Neural cell (in vitro differentiated cells): Measurements from ENCODE around the gene APOC3. TPM values are rescaled to one million over a fixed set of nuclear protein-coding genes. Genes with fewer than 3 reads are reported as not detected.

ENCODE experiments used
- H2AFZ ChIP-seq: fragments of 200-600, 300-800 bp; sonication (generic), shearing (Covaris generic); 2 replicates; pipeline ENCODE4 v1.6.0; 2014; ENCODE audit warnings: low read depth, mild to moderate bottlenecking, antibody characterized with exemption, low read length, moderate library complexity
- H3F3A ChIP-seq: fragments of 200-600 bp; shearing (Covaris generic); 2 replicates; pipeline ENCODE4 v1.6.1; 2016; ENCODE audit warnings: mild to moderate bottlenecking, moderate library complexity, mixed read lengths, antibody characterized with exemption, low read length; ENCODE audit not compliant: insufficient read depth, poor library complexity, severe bottlenecking
- H3K27ac ChIP-seq: fragments of 200-600, 300-800 bp; sonication (generic), shearing (Covaris generic); 2 replicates; pipeline ENCODE4 v1.5.1; 2014; ENCODE audit warnings: mild to moderate bottlenecking, low read length, moderate library complexity
- H3K27me3 ChIP-seq: fragments of 300-800, 200-600 bp; sonication (generic), shearing (Covaris generic); 2 replicates; pipeline ENCODE4 v1.6.0; 2014; ENCODE audit warnings: mild to moderate bottlenecking, low read depth, low read length, moderate library complexity; ENCODE audit not compliant: insufficient read depth
- H3K36me3 ChIP-seq: fragments of 300-800, 200-600 bp; sonication (generic), shearing (Covaris generic); 2 replicates; pipeline ENCODE4 v1.5.1; 2014; ENCODE audit warnings: mild to moderate bottlenecking, antibody characterized with exemption, low read length, moderate library complexity; ENCODE audit not compliant: insufficient read depth
- H3K4me2 ChIP-seq: fragments of 300-800, 200-600 bp; sonication (generic), shearing (Covaris generic); 2 replicates; pipeline ENCODE4 v1.6.0; 2014; ENCODE audit warnings: mild to moderate bottlenecking, low read length
- H3K4me3 ChIP-seq: fragments of 300-800, 200-600 bp; sonication (generic), shearing (Covaris generic); 2 replicates; pipeline ENCODE4 v1.5.1; 2014; ENCODE audit warnings: mild to moderate bottlenecking, low read length, moderate library complexity
- H3K79me2 ChIP-seq: fragments of 200-600 bp; shearing (Covaris generic); replicated peaks from 2 replicates; pipeline ENCODE4 v1.6.0; 2014; ENCODE audit warnings: mild to moderate bottlenecking, low read length, moderate library complexity; ENCODE audit not compliant: insufficient read depth
- H3K9ac ChIP-seq: fragments of 300-800, 200-600 bp; sonication (generic), shearing (Covaris generic); 2 replicates; pipeline ENCODE4 v1.6.1; 2016; ENCODE audit warnings: mild to moderate bottlenecking, low read length, mixed read lengths
- H3K9me2 ChIP-seq: fragments of 200-600 bp; shearing (Covaris generic); 2 replicates; pipeline ENCODE4 v1.6.1; 2016; ENCODE audit warnings: mild to moderate bottlenecking, low read length, mixed read lengths; ENCODE audit not compliant: insufficient read depth
- H3K9me3 ChIP-seq: fragments of 200-600, 300-800 bp; sonication (generic), shearing (Covaris generic); 2 replicates; pipeline ENCODE4 v1.6.1; 2016; ENCODE audit warnings: mild to moderate bottlenecking, mixed run types, low read length, moderate library complexity, mixed read lengths
- H4K20me1 ChIP-seq: fragments of 200-600 bp; shearing (Covaris generic); 2 replicates; pipeline ENCODE4 v1.6.1; 2016; ENCODE audit warnings: mild to moderate bottlenecking, mixed run types; ENCODE audit not compliant: insufficient read depth
- EP300 ChIP-seq: fragments of 450-650 bp; conservative IDR thresholded peaks from 2 replicates; pipeline ENCODE4 v1.6.1; 2014; ENCODE audit warnings: antibody characterized with exemption, mild to moderate bottlenecking, moderate library complexity; ENCODE audit not compliant: poor library complexity, severe bottlenecking
- EZH2 ChIP-seq: fragments of 200-600, 300-800 bp; shearing (Covaris generic), sonication (generic); IDR thresholded peaks from 2 replicates; pipeline ENCODE4 v1.6.1; 2014; ENCODE audit warnings: antibody characterized with exemption, low read length, borderline replicate concordance, mild to moderate bottlenecking; ENCODE audit not compliant: insufficient read depth, poor library complexity, severe bottlenecking
- MXI1 ChIP-seq: fragments of 450-650 bp; conservative IDR thresholded peaks from 2 replicates; pipeline ENCODE4 v1.6.1; 2014; ENCODE audit warnings: antibody characterized with exemption, mild to moderate bottlenecking; ENCODE audit not compliant: poor library complexity, severe bottlenecking
- POLR2AphosphoS5 ChIP-seq: IDR thresholded peaks from 2 replicates; pipeline ENCODE4 v1.6.1; 2012
- RAD21 ChIP-seq: fragments of 450-650 bp; conservative IDR thresholded peaks from 2 replicates; pipeline ENCODE4 v1.6.1; 2014; ENCODE audit warnings: antibody characterized with exemption, mild to moderate bottlenecking, moderate library complexity
- SMC3 ChIP-seq: fragments of 450-650 bp; conservative IDR thresholded peaks from 2 replicates; pipeline ENCODE4 v1.6.1; 2014; ENCODE audit warnings: antibody characterized with exemption, mild to moderate bottlenecking, moderate library complexity; ENCODE audit not compliant: poor library complexity
- TAF1 ChIP-seq: IDR thresholded peaks from 2 replicates; pipeline ENCODE4 v1.6.1; 2012; ENCODE audit warnings: low read depth
- polyA plus RNA-seq: library from polyadenylated mRNA; depleted of rRNA; stranded (reverse); fragments of >200 nt; gene quantifications from 2 replicates; pipeline ENCODE4 v1.2.3, GENCODE V29; 2014
- TF ChIP-seq, protein P1 (sequence below): fragments of 450-650 bp; IDR thresholded peaks from 2 replicates; pipeline ENCODE4 v1.5.1; 2014; ENCODE audit warnings: antibody characterized with exemption, mild to moderate bottlenecking, moderate library complexity; ENCODE audit not compliant: poor library complexity, severe bottlenecking
- TF ChIP-seq, protein P2 (sequence below): IDR thresholded peaks from 2 replicates; pipeline ENCODE4 v1.6.1; 2012; ENCODE audit warnings: borderline replicate concordance

Gene APOC3
- polyA plus RNA-seq, 1 donor from 2014 or later: not detected

DNA sequence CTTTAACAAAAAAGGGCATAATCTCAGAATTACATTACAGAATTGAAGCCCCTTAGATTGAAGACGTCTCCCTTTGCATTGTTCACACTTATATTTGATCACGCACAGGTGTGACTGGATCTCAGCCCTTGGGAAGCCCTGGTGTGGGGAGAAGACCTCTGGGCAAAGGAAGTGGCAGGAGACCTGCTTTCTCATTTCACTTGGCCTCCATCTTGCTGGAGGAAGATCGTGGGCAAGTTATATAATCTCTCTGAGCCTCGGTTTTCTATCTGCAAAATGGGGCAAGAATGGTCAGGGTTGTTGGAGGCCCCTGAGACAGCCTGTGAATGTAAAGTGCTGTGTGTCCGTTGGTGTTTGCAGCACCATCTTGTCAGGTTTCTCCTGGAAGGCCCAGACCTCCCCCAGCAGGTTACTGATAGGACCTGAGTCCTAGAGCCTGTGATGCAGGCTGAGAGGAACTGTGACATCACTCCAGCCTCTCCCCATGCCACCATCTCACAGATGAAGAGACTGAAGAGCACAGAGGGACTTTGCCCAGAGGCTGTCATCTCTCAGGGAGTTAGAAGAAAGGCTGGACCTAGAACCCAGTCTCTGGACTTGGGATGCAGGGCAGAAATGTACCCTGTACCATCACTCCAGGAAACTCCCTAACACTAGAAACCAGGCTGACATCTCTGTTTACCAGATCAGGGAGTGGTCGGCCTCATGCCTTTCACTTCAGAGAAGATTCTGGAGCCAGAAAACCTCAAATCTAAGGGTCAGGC, 8.8 kb downstream of the APOC3 start:
- H3K9ac ChIP-seq: no peak overlapping the region
- H3K79me2 ChIP-seq: no peaks in the 10 kb centered on the region
- H3K27ac ChIP-seq: no peak overlapping the region
- no peak overlapping the region for H2AFZ ChIP-seq
- TF ChIP-seq SMC3 (no peak), EP300 (no peak), TAF1 (no peak), MXI1 (no peak), RAD21 (no peak), EZH2 (no peak), POLR2AphosphoS5 (no peak)
- TF ChIP-seq, protein P1, sequence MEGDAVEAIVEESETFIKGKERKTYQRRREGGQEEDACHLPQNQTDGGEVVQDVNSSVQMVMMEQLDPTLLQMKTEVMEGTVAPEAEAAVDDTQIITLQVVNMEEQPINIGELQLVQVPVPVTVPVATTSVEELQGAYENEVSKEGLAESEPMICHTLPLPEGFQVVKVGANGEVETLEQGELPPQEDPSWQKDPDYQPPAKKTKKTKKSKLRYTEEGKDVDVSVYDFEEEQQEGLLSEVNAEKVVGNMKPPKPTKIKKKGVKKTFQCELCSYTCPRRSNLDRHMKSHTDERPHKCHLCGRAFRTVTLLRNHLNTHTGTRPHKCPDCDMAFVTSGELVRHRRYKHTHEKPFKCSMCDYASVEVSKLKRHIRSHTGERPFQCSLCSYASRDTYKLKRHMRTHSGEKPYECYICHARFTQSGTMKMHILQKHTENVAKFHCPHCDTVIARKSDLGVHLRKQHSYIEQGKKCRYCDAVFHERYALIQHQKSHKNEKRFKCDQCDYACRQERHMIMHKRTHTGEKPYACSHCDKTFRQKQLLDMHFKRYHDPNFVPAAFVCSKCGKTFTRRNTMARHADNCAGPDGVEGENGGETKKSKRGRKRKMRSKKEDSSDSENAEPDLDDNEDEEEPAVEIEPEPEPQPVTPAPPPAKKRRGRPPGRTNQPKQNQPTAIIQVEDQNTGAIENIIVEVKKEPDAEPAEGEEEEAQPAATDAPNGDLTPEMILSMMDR: no peak
- TF ChIP-seq, protein P2, sequence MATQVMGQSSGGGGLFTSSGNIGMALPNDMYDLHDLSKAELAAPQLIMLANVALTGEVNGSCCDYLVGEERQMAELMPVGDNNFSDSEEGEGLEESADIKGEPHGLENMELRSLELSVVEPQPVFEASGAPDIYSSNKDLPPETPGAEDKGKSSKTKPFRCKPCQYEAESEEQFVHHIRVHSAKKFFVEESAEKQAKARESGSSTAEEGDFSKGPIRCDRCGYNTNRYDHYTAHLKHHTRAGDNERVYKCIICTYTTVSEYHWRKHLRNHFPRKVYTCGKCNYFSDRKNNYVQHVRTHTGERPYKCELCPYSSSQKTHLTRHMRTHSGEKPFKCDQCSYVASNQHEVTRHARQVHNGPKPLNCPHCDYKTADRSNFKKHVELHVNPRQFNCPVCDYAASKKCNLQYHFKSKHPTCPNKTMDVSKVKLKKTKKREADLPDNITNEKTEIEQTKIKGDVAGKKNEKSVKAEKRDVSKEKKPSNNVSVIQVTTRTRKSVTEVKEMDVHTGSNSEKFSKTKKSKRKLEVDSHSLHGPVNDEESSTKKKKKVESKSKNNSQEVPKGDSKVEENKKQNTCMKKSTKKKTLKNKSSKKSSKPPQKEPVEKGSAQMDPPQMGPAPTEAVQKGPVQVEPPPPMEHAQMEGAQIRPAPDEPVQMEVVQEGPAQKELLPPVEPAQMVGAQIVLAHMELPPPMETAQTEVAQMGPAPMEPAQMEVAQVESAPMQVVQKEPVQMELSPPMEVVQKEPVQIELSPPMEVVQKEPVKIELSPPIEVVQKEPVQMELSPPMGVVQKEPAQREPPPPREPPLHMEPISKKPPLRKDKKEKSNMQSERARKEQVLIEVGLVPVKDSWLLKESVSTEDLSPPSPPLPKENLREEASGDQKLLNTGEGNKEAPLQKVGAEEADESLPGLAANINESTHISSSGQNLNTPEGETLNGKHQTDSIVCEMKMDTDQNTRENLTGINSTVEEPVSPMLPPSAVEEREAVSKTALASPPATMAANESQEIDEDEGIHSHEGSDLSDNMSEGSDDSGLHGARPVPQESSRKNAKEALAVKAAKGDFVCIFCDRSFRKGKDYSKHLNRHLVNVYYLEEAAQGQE: no peak
- H3K4me3 ChIP-seq: no peak overlapping the region
- no peaks in the 10 kb centered on the region for H3K36me3 ChIP-seq
- no peaks in the 10 kb centered on the region for H4K20me1 ChIP-seq
- H3K9me3 ChIP-seq: no peaks in the 10 kb centered on the region
- H3K27me3 ChIP-seq: no peaks in the 10 kb centered on the region
- no peak overlapping the region for H3K4me2 ChIP-seq
- no peaks in the 10 kb centered on the region for H3F3A ChIP-seq
- H3K9me2 ChIP-seq: no peaks in the 10 kb centered on the region

DNA sequence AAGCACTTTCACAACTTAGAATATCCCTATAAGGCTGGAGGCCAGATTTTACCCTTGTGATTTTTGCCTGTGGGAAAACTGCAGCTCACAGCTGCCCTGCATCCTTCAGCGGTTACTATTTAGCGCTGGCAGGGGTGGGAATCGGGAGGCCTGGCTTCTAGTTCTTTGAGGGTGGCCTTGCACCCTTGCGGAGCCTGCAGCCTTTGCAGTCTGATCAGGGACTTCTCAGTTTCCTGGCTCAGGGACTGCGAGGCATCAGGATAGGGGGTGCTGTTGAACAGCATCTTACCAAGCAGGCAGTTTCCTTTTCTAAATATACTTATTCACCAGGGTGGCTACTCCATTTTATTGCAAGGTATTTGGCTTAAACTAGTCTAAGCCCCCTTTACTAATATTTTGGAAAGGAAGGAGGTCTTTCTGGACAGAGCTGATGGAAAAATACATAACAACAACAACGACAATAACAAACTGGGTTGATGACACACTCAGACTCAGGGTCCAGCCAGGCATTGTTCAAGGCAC, 10.6 kb downstream of the APOC3 start:
- no peak overlapping the region for H2AFZ ChIP-seq
- TF ChIP-seq, protein P1: no peak
- TF ChIP-seq EP300 (no peak), TAF1 (no peak), POLR2AphosphoS5 (no peak), MXI1 (no peak), SMC3 (no peak), RAD21 (no peak), EZH2 (no peak)
- TF ChIP-seq, protein P2: no peak
- H3K9me2 ChIP-seq: no peaks in the 10 kb centered on the region
- H3K9me3 ChIP-seq: no peaks in the 10 kb centered on the region
- no peaks in the 10 kb centered on the region for H3F3A ChIP-seq
- H4K20me1 ChIP-seq: no peaks in the 10 kb centered on the region
- H3K27me3 ChIP-seq: no peaks in the 10 kb centered on the region
- no peak overlapping the region for H3K4me3 ChIP-seq
- H3K4me2 ChIP-seq: no peak overlapping the region
- H3K9ac ChIP-seq: no peak overlapping the region
- no peaks in the 10 kb centered on the region for H3K79me2 ChIP-seq
- H3K27ac ChIP-seq: no peak overlapping the region
- H3K36me3 ChIP-seq: no peaks in the 10 kb centered on the region
